ENCODE data around the gene SPA17.
A peak's percentile ranks its signal among the peaks of the same experiment; 100 is the strongest.

The SPA17 gene

DNA sequence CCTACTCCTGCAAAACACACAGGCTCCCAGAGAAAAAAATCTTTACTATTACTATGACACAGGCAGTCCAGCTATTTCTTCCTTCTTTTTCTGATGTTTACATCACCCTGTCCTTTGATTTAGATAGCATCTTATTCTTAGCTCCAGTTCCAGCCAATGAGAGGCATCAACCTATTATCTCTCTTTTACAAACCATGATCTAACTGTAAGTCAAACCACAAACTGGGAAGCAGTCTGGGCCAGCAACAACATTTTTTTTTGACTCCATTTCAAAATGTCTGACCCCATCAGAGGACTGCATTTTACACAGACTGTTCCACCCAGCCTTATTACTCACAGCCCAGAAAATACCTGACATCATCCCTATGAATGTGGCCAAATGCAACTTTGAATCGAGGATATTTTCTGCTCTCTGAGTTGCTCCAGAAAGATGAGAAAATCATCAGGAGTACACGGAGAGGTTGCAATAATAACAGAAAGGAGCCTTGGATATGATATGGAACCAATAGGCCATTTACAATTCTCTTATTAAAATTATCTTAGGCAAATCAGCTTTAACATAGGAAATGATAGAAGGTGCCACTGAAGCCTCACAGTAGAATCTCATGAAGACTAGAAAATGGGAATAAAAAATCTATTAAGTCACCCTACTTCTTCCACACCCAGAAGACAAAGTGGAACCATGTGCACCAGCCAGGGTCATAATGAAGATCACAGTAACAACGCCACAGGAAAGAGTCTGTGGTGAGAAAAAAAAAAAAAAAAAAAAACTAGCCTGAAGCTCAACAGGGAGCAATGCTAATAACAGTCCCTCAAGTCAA lies 29.9 kb upstream of the SPA17 start:
- H3K4ac ChIP-seq (ENCODE audit: low read depth, low read length): no peak overlapping the region
- H3K36me3 ChIP-seq (ENCODE audit: control insufficient read depth, insufficient read depth, low read length): no peaks in the 10 kb centered on the region
- H2BK15ac ChIP-seq (replicated peaks; ENCODE audit: low read depth): no peak overlapping the region
- H3K9ac ChIP-seq (ENCODE audit: low read length): no peak overlapping the region
- no peak overlapping the region for H3K4me3 ChIP-seq (ENCODE audit: low read length)
- no peak overlapping the region for H3K4me2 ChIP-seq (ENCODE audit: low read length)
- no peaks in the 10 kb centered on the region for H3K27me3 ChIP-seq (ENCODE audit: insufficient read depth, low read length, poor library complexity)
- H2BK5ac ChIP-seq (ENCODE audit: low read length): no peak overlapping the region
- no peak overlapping the region for H3K27ac ChIP-seq (ENCODE audit: low read depth, low read length)
- no peaks in the 10 kb centered on the region for H3K79me1 ChIP-seq (ENCODE audit: low read length)
- H3K79me2 ChIP-seq (ENCODE audit: control insufficient read depth, insufficient read depth, low read length): no peaks in the 10 kb centered on the region
- no peak overlapping the region for H3K56ac ChIP-seq (ENCODE audit: low read length)
- WGBS (ENCODE audit: extremely low coverage, insufficient coverage, low lambda C conversion rate): no CpG with 5 or more reads among the region's 3 CpGs
- H2AK5ac ChIP-seq (ENCODE audit: low read length): no peak overlapping the region
- H2BK120ac ChIP-seq (ENCODE audit: low read depth, low read length): no peak overlapping the region
- peaks cover 3% of the 10 kb centered on the region for H3K4me1 ChIP-seq (ENCODE audit: control insufficient read depth, low read depth, low read length)
- no peak overlapping the region for H4K5ac ChIP-seq (ENCODE audit: low read length)
- DNase-seq: no peak
- H3K23ac ChIP-seq (ENCODE audit: low read length): no peak overlapping the region
- H3K18ac ChIP-seq (ENCODE audit: low read length): no peak overlapping the region
- no peak overlapping the region for H4K8ac ChIP-seq (ENCODE audit: low read depth, low read length)

DNA sequence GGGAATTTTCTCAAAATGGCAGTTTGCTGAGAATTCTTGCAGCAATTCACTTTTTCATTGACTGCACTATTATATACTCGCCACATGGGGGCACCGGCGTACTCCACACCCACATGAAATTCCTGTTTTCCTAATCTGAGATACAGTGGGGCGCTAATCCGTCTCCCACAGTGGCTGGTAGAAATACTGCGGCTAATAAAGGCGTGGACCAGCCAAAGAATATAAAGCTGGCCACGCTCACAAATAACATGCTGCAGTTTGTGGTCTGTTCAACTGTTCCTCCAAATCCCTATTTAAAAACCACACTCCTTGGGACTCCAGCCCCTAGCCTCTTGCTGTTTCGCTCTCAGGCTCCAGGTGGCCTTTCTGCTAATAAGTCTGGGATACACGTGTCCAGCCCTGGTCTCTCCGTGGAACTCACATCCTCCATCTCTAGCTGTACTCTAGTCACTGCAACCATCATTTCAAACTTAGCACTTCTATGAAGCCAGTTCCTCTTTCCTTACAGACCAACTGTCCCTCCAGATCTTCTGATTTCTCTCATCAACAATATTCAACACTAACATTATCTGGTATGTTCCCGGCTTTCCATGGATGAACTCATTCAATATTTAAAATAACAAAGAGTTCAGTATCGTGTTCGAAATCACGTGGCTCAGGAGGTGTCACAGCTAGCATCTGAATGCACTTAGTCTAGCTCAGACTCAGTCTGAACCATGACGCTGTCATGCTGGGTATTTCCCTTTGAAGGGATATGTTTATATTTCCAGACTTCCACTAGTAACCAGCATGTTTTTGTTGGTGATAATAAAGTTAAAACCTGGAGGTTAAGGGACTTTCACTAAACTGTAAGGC lies 29.1 kb upstream of the SPA17 start:
- Histone ChIP-seq H3K79me2 (ENCODE audit: control insufficient read depth, insufficient read depth, low read length) (no peaks in the 10 kb centered on the region), H2BK5ac (ENCODE audit: low read length) (no peak overlapping the region), H3K56ac (ENCODE audit: low read length) (no peak overlapping the region), H3K4ac (ENCODE audit: low read depth, low read length) (no peak overlapping the region), H3K4me1 (ENCODE audit: control insufficient read depth, low read depth, low read length) (peaks cover 3% of the 10 kb centered on the region), H4K8ac (ENCODE audit: low read depth, low read length) (no peak overlapping the region), H2BK120ac (ENCODE audit: low read depth, low read length) (no peak overlapping the region), H3K23ac (ENCODE audit: low read length) (no peak overlapping the region), H2BK15ac (replicated peaks; ENCODE audit: low read depth) (no peak overlapping the region), H4K5ac (ENCODE audit: low read length) (no peak overlapping the region), H3K18ac (ENCODE audit: low read length) (no peak overlapping the region), H3K4me2 (ENCODE audit: low read length) (peak overlapping the region; percentile 47), H3K9ac (ENCODE audit: low read length) (no peak overlapping the region), H3K27ac (ENCODE audit: low read depth, low read length) (no peak overlapping the region), H3K79me1 (ENCODE audit: low read length) (no peaks in the 10 kb centered on the region), H2AK5ac (ENCODE audit: low read length) (no peak overlapping the region), H3K27me3 (ENCODE audit: insufficient read depth, low read length, poor library complexity) (no peaks in the 10 kb centered on the region), H3K36me3 (ENCODE audit: control insufficient read depth, insufficient read depth, low read length) (no peaks in the 10 kb centered on the region), H3K4me3 (ENCODE audit: low read length) (no peak overlapping the region)
- no CpG with 5 or more reads among the region's 16 CpGs for WGBS (ENCODE audit: extremely low coverage, insufficient coverage, low lambda C conversion rate)
- DNase-seq: peak; percentile 83

DNA sequence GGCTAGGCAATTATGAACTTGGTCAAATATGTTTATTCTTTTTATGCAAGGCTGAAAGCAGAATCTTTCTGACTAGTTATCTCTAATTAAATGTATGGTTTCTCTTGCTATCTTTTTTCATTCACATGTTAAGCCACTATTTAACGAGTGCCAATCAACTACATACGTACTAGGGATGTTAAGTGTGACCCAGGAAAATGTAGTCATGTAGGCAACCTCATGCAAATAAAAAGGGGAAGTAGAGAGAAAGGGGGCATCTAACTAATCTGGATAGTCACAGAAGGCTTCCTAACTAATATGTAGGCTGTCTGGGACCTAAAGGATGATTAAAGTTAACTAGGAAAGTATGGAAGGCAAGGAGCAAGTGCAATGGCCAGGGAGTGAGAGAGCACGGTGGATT lies 27.6 kb upstream of the SPA17 start:
- DNase-seq: no peak
- H3K4me1 ChIP-seq (ENCODE audit: control insufficient read depth, low read depth, low read length): peaks cover 3% of the 10 kb centered on the region
- H3K4me2 ChIP-seq (ENCODE audit: low read length): no peak overlapping the region
- H3K79me2 ChIP-seq (ENCODE audit: control insufficient read depth, insufficient read depth, low read length): no peaks in the 10 kb centered on the region
- no peaks in the 10 kb centered on the region for H3K79me1 ChIP-seq (ENCODE audit: low read length)
- H2AK5ac ChIP-seq (ENCODE audit: low read length): no peak overlapping the region
- no peak overlapping the region for H3K56ac ChIP-seq (ENCODE audit: low read length)
- no peak overlapping the region for H2BK15ac ChIP-seq (replicated peaks; ENCODE audit: low read depth)
- H3K23ac ChIP-seq (ENCODE audit: low read length): no peak overlapping the region
- no peak overlapping the region for H4K8ac ChIP-seq (ENCODE audit: low read depth, low read length)
- H3K4ac ChIP-seq (ENCODE audit: low read depth, low read length): no peak overlapping the region
- no peaks in the 10 kb centered on the region for H3K27me3 ChIP-seq (ENCODE audit: insufficient read depth, low read length, poor library complexity)
- no peak overlapping the region for H4K5ac ChIP-seq (ENCODE audit: low read length)
- H3K9ac ChIP-seq (ENCODE audit: low read length): no peak overlapping the region
- no peak overlapping the region for H3K4me3 ChIP-seq (ENCODE audit: low read length)
- H3K18ac ChIP-seq (ENCODE audit: low read length): no peak overlapping the region
- H3K27ac ChIP-seq (ENCODE audit: low read depth, low read length): no peak overlapping the region
- no peak overlapping the region for H2BK120ac ChIP-seq (ENCODE audit: low read depth, low read length)
- H3K36me3 ChIP-seq (ENCODE audit: control insufficient read depth, insufficient read depth, low read length): no peaks in the 10 kb centered on the region
- WGBS (ENCODE audit: extremely low coverage, insufficient coverage, low lambda C conversion rate): no CpG with 5 or more reads among the region's 3 CpGs
- no peak overlapping the region for H2BK5ac ChIP-seq (ENCODE audit: low read length)

DNA sequence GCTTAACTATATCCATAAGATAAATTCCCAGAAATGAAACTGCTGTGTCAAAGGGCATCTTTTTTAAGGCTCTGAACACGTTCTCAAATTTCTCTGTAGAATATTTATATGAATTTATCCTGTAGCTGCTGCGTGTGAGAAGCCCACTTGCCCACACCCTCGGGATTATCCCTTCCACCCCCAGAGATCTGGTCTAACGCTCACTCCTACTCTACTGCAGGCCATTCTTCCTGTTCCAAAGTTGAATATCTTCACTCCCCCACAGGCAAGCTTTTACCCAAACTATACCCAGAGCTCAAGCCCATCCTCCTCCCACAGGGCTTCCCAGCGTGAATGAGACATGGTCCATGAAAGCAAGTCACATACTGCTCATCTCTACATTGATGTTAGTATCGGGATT lies 25.1 kb upstream of the SPA17 start:
- no peaks in the 10 kb centered on the region for H3K79me2 ChIP-seq (ENCODE audit: control insufficient read depth, insufficient read depth, low read length)
- H4K8ac ChIP-seq (ENCODE audit: low read depth, low read length): no peak overlapping the region
- H3K4ac ChIP-seq (ENCODE audit: low read depth, low read length): no peak overlapping the region
- no peak overlapping the region for H3K4me3 ChIP-seq (ENCODE audit: low read length)
- no peak for DNase-seq
- H3K36me3 ChIP-seq (ENCODE audit: control insufficient read depth, insufficient read depth, low read length): no peaks in the 10 kb centered on the region
- H2BK120ac ChIP-seq (ENCODE audit: low read depth, low read length): no peak overlapping the region
- H3K27me3 ChIP-seq (ENCODE audit: insufficient read depth, low read length, poor library complexity): no peaks in the 10 kb centered on the region
- no peak overlapping the region for H3K56ac ChIP-seq (ENCODE audit: low read length)
- H2BK5ac ChIP-seq (ENCODE audit: low read length): no peak overlapping the region
- no peak overlapping the region for H2BK15ac ChIP-seq (replicated peaks; ENCODE audit: low read depth)
- H2AK5ac ChIP-seq (ENCODE audit: low read length): no peak overlapping the region
- H3K27ac ChIP-seq (ENCODE audit: low read depth, low read length): no peak overlapping the region
- H3K23ac ChIP-seq (ENCODE audit: low read length): no peak overlapping the region
- H4K5ac ChIP-seq (ENCODE audit: low read length): no peak overlapping the region
- WGBS (ENCODE audit: extremely low coverage, insufficient coverage, low lambda C conversion rate): no CpG with 5 or more reads among the region's 6 CpGs
- H3K79me1 ChIP-seq (ENCODE audit: low read length): no peaks in the 10 kb centered on the region
- H3K18ac ChIP-seq (ENCODE audit: low read length): no peak overlapping the region
- peaks cover 3% of the 10 kb centered on the region for H3K4me1 ChIP-seq (ENCODE audit: control insufficient read depth, low read depth, low read length)
- H3K9ac ChIP-seq (ENCODE audit: low read length): no peak overlapping the region
- no peak overlapping the region for H3K4me2 ChIP-seq (ENCODE audit: low read length)

DNA sequence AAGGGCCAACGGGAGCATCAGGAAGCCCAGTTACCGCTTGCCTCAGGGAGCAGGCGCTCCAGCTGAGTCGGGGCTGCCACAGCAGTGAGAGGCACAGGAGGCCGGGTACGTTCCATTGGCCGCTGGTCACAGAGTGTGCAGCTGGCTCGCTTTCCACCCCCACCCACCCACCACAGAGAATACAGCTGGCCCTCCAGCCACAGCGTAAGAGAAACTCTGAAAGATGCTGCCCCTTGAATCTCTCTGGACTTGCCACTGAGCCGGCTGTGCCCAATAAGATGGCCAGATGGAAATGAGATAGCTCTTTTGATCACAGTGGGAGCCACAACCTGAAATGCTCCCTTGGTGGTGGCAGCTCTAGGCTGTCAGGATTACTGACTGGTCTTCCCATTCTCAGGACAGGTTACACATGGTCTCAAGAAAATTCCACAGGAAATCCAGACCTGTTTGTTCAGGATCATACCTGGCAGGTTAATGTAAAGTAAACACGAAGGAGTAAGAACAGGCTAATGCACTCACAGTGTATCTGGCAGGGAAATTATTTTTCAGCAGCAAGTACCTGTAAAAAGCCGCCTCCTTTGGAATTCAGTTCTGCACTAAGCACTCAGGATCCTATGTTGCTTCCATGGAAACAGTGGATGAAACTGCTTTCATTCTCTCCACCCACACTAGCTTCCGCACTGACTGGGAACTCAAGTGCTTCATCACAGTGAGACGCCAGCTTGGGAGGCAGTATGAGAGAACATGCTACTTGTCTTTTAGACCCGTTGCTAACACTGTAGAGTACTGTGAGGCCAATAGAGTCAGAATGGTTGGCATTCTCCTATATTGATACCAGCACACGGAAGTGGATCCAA lies 16.7 kb upstream of the SPA17 start:
- Histone ChIP-seq H3K4ac (ENCODE audit: low read depth, low read length) (no peak overlapping the region), H3K79me2 (ENCODE audit: control insufficient read depth, insufficient read depth, low read length) (no peaks in the 10 kb centered on the region), H3K23ac (ENCODE audit: low read length) (no peak overlapping the region), H4K5ac (ENCODE audit: low read length) (no peak overlapping the region), H2BK5ac (ENCODE audit: low read length) (no peak overlapping the region), H3K18ac (ENCODE audit: low read length) (no peak overlapping the region), H2AK5ac (ENCODE audit: low read length) (no peak overlapping the region), H4K8ac (ENCODE audit: low read depth, low read length) (no peak overlapping the region), H3K9ac (ENCODE audit: low read length) (no peak overlapping the region), H2BK120ac (ENCODE audit: low read depth, low read length) (no peak overlapping the region), H3K56ac (ENCODE audit: low read length) (no peak overlapping the region), H3K4me2 (ENCODE audit: low read length) (no peak overlapping the region), H3K4me3 (ENCODE audit: low read length) (no peak overlapping the region), H3K79me1 (ENCODE audit: low read length) (no peaks in the 10 kb centered on the region), H3K27me3 (ENCODE audit: insufficient read depth, low read length, poor library complexity) (no peaks in the 10 kb centered on the region), H3K27ac (ENCODE audit: low read depth, low read length) (no peak overlapping the region), H3K36me3 (ENCODE audit: control insufficient read depth, insufficient read depth, low read length) (no peaks in the 10 kb centered on the region), H2BK15ac (replicated peaks; ENCODE audit: low read depth) (no peak overlapping the region), H3K4me1 (ENCODE audit: control insufficient read depth, low read depth, low read length) (no peaks in the 10 kb centered on the region)
- peak; percentile 43 for DNase-seq
- no CpG with 5 or more reads among the region's 16 CpGs for WGBS (ENCODE audit: extremely low coverage, insufficient coverage, low lambda C conversion rate)

Data from mesendoderm (in vitro differentiated cells).